SH-SY5Y (cell line): Measurements from ENCODE around the gene RELL1.

Experiments used
- GATA2 ChIP-seq: IDR thresholded peaks from 2 replicates; pipeline ENCODE4 v1.6.1; 2011; ENCODE audit warnings: mild to moderate bottlenecking, low read depth, low read length
- GATA3 ChIP-seq: IDR thresholded peaks from 2 replicates; pipeline ENCODE4 v1.6.1; 2011; ENCODE audit warnings: low read depth, mild to moderate bottlenecking, low read length, moderate library complexity

- TF ChIP-seq GATA2 (no peak), GATA3 (no peak)
These were observed 112.6 kb downstream of the RELL1 start for GRCh38 chr4:37573566-37573965.
